Measurements from ENCODE around the gene DDX28.

DNA sequence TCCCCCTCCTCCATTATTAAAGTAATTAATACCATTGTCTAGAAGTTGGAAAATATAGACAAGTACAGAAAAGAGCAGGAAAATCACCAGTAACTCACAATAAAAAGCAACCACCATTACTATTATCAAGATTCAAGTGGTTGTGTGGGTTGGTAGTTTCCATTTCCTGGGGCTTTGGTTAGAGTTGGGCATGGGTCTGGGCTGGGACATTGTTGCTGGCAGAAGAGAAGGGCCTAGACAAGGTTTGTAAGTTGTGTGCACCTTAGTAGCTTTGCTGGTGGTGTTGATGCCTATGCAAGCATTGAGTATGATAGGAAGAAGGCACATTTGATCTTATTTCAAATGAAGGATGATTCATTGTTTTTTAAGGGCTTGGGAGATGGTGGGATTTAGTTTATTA, 36.8 kb upstream of the DDX28 start:
- TF ChIP-seq, protein P1, sequence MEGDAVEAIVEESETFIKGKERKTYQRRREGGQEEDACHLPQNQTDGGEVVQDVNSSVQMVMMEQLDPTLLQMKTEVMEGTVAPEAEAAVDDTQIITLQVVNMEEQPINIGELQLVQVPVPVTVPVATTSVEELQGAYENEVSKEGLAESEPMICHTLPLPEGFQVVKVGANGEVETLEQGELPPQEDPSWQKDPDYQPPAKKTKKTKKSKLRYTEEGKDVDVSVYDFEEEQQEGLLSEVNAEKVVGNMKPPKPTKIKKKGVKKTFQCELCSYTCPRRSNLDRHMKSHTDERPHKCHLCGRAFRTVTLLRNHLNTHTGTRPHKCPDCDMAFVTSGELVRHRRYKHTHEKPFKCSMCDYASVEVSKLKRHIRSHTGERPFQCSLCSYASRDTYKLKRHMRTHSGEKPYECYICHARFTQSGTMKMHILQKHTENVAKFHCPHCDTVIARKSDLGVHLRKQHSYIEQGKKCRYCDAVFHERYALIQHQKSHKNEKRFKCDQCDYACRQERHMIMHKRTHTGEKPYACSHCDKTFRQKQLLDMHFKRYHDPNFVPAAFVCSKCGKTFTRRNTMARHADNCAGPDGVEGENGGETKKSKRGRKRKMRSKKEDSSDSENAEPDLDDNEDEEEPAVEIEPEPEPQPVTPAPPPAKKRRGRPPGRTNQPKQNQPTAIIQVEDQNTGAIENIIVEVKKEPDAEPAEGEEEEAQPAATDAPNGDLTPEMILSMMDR (IDR thresholded peaks at IDR 0.05) = no peak
- TF ChIP-seq, protein P2, sequence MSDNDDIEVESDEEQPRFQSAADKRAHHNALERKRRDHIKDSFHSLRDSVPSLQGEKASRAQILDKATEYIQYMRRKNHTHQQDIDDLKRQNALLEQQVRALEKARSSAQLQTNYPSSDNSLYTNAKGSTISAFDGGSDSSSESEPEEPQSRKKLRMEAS (IDR thresholded peaks at IDR 0.05) = no peak
- no peak for TF ChIP-seq RCOR1 (IDR thresholded peaks at IDR 0.05; ENCODE audit: low read depth, low read length)
